GM12801 (cell line): ENCODE results near the gene RNF183.

Experiments
- CTCF ChIP-seq: IDR thresholded peaks from one replicate; pipeline ENCODE4 v1.5.1; 2011; ENCODE audit warnings: control low read depth; ENCODE audit not compliant: insufficient read length; ENCODE audit errors: extremely low read depth

RNF183 gene

GRCh38 chr9:113306566-113306965, 3.4 kb upstream of the RNF183 start:
- TF ChIP-seq CTCF, result no peak

- no peak for TF ChIP-seq CTCF
Observed at GRCh38 chr9:113301548-113301947, 1.6 kb downstream of the RNF183 start.

DNA sequence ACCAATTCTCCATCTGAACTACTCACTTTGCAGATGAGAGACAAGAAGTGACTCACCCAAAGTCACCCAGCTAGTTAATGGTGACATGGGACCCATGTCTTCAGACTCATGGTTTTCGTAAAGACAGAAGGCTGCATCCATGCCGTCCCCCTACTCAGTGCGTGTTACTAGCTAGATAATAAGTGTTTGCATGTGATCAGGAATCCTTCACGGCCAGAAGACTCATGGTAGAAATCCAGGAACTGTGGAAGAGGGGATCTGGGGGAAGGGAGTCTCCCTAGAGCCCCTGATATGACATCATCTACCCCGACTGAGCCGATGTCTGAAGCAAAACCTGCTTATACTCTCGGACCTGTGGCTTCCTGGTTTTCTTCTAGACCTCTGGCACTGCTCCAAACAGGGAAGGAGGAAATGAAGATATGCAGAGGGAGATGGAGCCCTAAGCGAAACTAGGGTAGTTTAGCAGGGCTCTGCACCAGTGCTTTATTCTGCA, 3.3 kb downstream of the RNF183 start:
- TF ChIP-seq CTCF, result no peak

DNA sequence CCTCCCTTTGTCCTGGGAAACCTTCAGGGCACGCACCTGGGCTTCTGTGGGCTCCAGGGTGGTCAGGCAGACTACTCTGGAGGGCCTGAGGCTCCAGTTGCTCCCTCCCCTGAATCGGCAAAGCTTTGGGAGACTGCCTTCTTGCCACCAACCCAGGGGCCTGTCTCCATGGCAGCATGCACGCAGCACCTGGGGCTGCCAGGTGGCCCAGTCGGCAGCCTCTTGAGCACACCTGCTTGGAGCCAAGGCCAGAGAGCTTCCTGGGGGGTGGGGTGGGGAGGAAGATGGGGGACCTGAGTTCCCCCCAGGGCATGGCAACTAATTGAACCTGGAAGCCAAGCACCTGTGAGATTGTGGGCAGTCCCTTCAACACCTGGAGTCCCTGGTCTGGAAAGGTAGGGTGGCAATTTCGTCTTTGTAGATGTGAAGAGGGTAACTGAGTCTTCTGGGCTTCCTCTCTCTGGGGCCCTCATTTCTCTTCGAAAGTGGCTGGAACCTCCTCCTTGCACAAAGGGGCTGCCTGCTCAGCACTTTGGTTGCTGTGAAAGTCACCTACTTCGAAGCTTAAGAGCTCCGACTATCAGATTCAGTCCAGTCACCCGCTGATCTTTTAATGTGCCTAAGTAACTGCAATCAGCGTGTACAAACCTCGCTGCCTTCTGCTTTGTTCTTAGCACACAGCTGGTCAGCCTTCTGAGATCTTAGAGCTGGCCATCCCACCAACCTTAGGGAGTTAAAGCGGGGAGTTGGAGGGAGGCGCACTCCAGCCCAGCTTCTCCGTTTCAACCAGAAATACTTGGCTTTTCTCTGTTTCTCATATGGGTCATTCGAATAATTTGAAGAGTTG, 4.0 kb downstream of the RNF183 start:
- TF ChIP-seq CTCF, result no peak

DNA sequence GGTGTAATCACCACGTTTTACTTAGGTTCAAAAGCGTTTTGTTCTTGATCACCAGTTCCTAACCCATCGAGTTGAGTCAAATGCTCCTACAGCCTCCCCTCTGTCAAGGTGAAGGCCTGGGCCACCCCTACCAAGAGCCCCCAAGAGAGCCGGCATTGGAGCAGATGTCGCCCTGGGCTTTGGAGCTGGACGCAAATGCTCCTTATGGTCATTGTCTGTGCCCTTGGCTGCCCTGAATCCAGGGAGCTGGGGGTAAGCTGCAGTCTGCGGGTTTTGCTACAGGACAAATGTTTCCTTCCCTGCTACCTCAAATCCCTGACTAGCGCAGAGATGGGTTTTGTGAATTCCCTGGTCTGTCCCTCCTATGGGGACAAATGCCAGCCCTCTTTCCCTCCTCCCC, 4.9 kb downstream of the RNF183 start:
- no peak for TF ChIP-seq CTCF

- no peak for TF ChIP-seq CTCF
Observed at GRCh38 chr9:113296796-113297558, 6.2 kb downstream of the RNF183 start.

GRCh38 chr9:113293285-113293878, 9.8 kb downstream of the RNF183 start:
- TF ChIP-seq CTCF, result no peak
